Hepatic stellate cell (primary cell): ENCODE data around the gene NLRC5.

ENCODE experiments used
- DNase-seq: peaks from one replicate; pipeline ENCODE4 v3.0.0; 2011; ENCODE audit warnings: low spot score

Gene NLRC5

GRCh38 chr16:57131351-57131970, 142.1 kb downstream of the NLRC5 start:
- DNase-seq, result no peak

- DNase-seq, result no peak
Measured at GRCh38 chr16:57132470-57132869, 143.1 kb downstream of the NLRC5 start.

GRCh38 chr16:57133031-57133430, 143.7 kb downstream of the NLRC5 start:
- no peak for DNase-seq
